ENCODE data around the gene SMARCE1. TPM values are rescaled to one million over a fixed set of nuclear protein-coding genes. Genes with fewer than 3 reads are reported as not detected.
"Not testable (repeated sequence)": the region's sequence is repeated elsewhere in the genome, so short reads cannot be mapped to it uniquely, and the experiment has no call there.

SMARCE1 gene
- total RNA-seq, 1 experiment from 2014 or later: 139 TPM

DNA sequence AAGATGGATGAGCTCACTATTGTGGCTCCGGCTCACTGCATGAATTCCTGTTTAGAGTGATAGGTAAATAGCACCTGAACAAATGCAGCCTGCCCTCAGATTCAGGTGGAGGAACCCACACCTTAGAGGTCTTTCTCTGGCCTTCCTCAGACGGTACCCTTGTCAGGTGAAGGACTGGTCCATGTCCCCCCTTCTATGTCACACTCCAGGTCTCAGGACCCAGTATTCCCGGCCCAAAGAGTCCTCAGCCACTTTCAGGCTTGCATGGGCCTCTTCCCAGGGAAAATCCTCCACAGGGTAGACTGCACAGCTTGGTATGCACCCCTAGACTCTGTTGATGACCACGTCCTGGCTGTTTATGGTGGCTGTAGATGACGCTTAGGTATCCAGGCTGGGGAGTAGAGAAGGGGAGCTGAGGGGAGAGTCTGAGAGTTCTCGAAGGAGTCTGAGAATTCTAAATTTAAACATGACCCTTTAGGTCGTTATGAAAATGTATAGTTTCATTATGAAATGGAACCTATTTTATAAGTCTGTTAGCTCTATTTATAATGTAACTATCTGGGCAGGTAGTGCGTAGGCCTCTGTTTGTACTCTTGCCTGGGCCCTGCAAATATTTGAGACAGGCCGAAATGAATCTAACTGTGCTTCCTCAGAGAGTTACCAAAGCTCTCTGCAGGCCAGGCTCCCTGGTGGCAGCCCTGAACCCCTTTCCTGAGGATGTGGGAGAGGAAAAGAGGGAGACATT is 49.9 kb downstream of the SMARCE1 start:
- no peak for DNase-seq
- H3K36me3 ChIP-seq: no peaks in the 10 kb centered on the region

GRCh38 chr17:40597156-40597555 is 50.5 kb downstream of the SMARCE1 start:
- no peaks in the 10 kb centered on the region; the same call in 1 of the 2 replicates for H3K4me1 ChIP-seq

More for the DNA sequence above, 49.9 kb downstream of the SMARCE1 start:
- H3K4me3 ChIP-seq: no peak overlapping the region
- no peaks in the 10 kb centered on the region for H3K27me3 ChIP-seq
- no peaks in the 10 kb centered on the region; the same call in 1 of the 2 replicates for H3K9me3 ChIP-seq (replicated peaks)
- no peaks in the 10 kb centered on the region; the same call in 1 of the 2 replicates for H3K4me1 ChIP-seq
- H3K27ac ChIP-seq: no peak overlapping the region

GRCh38 chr17:40596261-40596919 is 51.2 kb downstream of the SMARCE1 start:
- H3K27ac ChIP-seq: no peak overlapping the region
- no peaks in the 10 kb centered on the region; the same call in 1 of the 2 replicates for H3K4me1 ChIP-seq
- H3K36me3 ChIP-seq: no peaks in the 10 kb centered on the region
- H3K4me3 ChIP-seq: no peak overlapping the region
- H3K9me3 ChIP-seq (replicated peaks): no peaks in the 10 kb centered on the region; the same call in 1 of the 2 replicates
- DNase-seq: peak; percentile 83 to 93
- H3K27me3 ChIP-seq: no peaks in the 10 kb centered on the region

More at GRCh38 chr17:40597156-40597555, 50.5 kb downstream of the SMARCE1 start:
- H3K9me3 ChIP-seq (replicated peaks): no peaks in the 10 kb centered on the region; the same call in 1 of the 2 replicates
- no peak overlapping the region for H3K4me3 ChIP-seq
- DNase-seq: no peak
- no peaks in the 10 kb centered on the region for H3K36me3 ChIP-seq
- no peaks in the 10 kb centered on the region for H3K27me3 ChIP-seq
- no peak overlapping the region for H3K27ac ChIP-seq

GRCh38 chr17:40590742-40591141 is 56.9 kb downstream of the SMARCE1 start:
- no peak for DNase-seq
- H3K4me1 ChIP-seq: no peaks in the 10 kb centered on the region

DNA sequence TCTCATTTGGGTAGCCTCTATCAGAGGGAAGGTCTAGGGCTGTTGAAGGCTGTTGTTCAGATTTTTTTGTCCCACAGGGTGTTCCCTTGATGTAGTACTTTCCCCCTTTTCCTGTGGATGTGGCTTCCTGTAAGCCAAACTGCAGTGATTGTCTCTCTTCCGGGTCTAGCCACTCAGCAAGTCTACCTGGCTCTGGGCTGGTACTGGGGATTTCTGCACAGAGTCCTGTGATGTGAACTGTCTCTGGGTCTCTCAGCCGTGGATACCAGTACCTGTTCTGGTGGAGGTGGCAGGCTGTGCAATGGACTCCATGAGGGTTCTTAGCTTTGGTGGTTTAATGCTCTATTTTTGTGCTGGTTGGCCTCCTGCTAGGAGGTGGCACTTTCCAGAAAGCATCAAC is 59.1 kb downstream of the SMARCE1 start:
- no peaks in the 10 kb centered on the region for H3K27me3 ChIP-seq
- H3K4me3 ChIP-seq: no peak overlapping the region
- H3K27ac ChIP-seq: no peak overlapping the region
- no peaks in the 10 kb centered on the region for H3K4me1 ChIP-seq
- DNase-seq: no peak
- H3K36me3 ChIP-seq: no peaks in the 10 kb centered on the region
- no peaks in the 10 kb centered on the region; the same call in 1 of the 2 replicates for H3K9me3 ChIP-seq (replicated peaks)

More at GRCh38 chr17:40590742-40591141, 56.9 kb downstream of the SMARCE1 start:
- Histone ChIP-seq H3K27me3 (no peaks in the 10 kb centered on the region), H3K27ac (no peak overlapping the region), H3K36me3 (no peaks in the 10 kb centered on the region), H3K4me3 (no peak overlapping the region), H3K9me3 (replicated peaks) (no peaks in the 10 kb centered on the region)

DNA sequence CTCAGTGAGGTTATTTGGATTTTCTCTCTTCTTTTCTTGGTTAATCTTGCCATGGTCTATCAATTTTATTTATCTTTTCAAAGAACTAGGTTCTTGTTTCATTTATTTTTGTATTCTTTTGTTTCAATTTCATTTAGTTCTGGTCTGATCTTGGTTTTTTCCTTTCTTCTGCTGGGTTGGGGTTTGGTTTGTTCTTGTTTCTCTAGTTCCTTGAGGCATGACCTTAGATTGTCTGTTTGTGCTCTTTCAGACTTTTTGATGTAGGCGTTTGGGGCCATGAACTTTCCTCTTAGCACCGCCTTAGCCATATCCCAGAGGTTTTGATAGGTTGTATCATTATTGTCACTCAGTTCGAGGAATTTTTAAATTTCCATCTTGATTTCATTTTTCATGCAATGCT is 61.4 kb downstream of the SMARCE1 start:
- H3K4me3 ChIP-seq, H3K27me3 ChIP-seq: not testable (repeated sequence)

DNA sequence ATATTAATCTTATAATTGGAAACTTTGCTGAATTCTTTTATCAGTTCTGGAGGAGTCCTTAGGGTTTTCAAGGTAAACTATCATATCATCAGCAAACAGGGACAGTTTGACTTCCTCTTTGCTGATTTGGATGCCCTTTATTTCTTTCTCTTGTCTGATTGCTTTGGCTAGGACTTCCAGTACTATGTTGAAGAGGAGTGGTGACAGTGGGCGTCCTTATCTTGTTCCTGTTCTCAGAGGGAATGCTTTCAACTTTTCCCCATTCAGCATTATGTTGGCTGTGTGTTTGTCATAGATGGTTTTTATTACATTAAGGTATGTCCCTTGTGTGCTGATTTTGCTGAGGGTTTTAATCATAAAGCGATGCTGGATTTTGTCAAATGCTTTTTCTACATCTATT is 62.7 kb downstream of the SMARCE1 start:
- H3K4me1 ChIP-seq: peaks cover 12% of the 10 kb centered on the region
- H3K27ac ChIP-seq; H3K4me3 ChIP-seq; H3K27me3 ChIP-seq; H3K9me3 ChIP-seq (replicated peaks); H3K36me3 ChIP-seq; DNase-seq: not testable (repeated sequence)

More for the DNA sequence above, 61.4 kb downstream of the SMARCE1 start:
- H3K27ac ChIP-seq; H3K36me3 ChIP-seq; DNase-seq; H3K9me3 ChIP-seq (replicated peaks): not testable (repeated sequence)
- peaks cover 12% of the 10 kb centered on the region for H3K4me1 ChIP-seq

DNA sequence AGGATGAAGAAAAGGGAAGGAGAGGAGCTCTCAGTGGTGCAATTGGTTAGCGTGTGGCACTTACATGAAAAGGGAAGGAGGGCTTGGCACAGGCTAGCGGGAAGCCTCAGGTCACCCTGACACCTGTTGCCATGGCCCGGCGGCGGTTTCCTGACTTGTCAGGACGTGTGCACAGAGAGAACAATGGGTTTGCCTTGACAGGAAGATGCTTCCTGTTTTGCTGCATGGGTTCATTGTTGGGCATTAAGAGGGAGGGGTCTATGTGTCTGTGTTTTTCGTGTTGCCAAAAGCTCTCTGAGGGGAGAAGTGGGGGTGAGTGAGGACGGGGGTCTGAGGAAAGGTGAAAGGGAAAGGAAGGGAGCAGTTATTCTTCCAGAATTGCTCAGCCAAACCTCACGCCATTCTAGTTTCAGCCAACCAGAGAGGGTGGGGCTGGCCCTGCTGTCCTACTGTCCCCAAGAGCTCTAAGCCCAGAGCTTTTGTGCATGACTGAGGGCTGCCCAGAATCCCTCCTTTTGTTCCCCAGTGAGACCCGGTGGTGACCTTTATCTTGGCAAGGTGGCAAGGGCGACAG is 65.2 kb downstream of the SMARCE1 start:
- peak overlapping the region; percentile 41 for H3K27ac ChIP-seq
- DNase-seq: peak; percentile 61 to 74
- no peaks in the 10 kb centered on the region; the same call in 1 of the 2 replicates for H3K9me3 ChIP-seq (replicated peaks)
- no peaks in the 10 kb centered on the region for H3K36me3 ChIP-seq
- peaks cover 12% of the 10 kb centered on the region for H3K4me1 ChIP-seq
- no peaks in the 10 kb centered on the region for H3K27me3 ChIP-seq
- peak overlapping the region; percentile 19; the same call in 1 of the 2 replicates for H3K4me3 ChIP-seq

- Histone ChIP-seq H3K36me3 (no peaks in the 10 kb centered on the region), H3K27me3 (no peaks in the 10 kb centered on the region), H3K4me1 (peaks cover 12% of the 10 kb centered on the region), H3K27ac (no peak overlapping the region), H3K4me3 (no peak overlapping the region), H3K9me3 (replicated peaks) (no peaks in the 10 kb centered on the region; the same call in 1 of the 2 replicates)
- DNase-seq: no peak
These were observed 67.5 kb downstream of the SMARCE1 start for GRCh38 chr17:40580140-40580539.

DNA sequence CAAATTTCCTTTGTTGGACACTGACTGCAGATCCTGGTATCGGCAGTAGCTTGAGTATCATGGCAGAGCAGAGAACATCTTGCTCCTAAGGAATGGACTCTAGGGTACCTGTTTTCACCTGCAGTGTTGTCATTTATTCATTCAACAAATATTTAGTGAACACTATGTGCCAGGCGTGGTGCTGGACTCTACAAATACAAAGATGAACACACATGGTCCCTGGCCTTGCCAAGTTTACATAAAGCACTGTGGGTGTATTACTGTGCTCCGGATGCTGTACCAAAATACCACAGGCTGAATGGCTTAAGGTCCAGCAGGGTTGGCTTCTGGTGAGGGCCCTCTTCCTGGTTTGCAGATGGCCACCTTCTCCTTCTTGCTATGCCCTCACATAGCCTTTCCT is 68.1 kb downstream of the SMARCE1 start:
- Histone ChIP-seq H3K27ac (no peak overlapping the region), H3K36me3 (no peaks in the 10 kb centered on the region), H3K4me1 (peaks cover 12% of the 10 kb centered on the region), H3K4me3 (no peak overlapping the region), H3K9me3 (replicated peaks) (no peaks in the 10 kb centered on the region; the same call in 1 of the 2 replicates), H3K27me3 (no peaks in the 10 kb centered on the region)
- DNase-seq: no peak

DNA sequence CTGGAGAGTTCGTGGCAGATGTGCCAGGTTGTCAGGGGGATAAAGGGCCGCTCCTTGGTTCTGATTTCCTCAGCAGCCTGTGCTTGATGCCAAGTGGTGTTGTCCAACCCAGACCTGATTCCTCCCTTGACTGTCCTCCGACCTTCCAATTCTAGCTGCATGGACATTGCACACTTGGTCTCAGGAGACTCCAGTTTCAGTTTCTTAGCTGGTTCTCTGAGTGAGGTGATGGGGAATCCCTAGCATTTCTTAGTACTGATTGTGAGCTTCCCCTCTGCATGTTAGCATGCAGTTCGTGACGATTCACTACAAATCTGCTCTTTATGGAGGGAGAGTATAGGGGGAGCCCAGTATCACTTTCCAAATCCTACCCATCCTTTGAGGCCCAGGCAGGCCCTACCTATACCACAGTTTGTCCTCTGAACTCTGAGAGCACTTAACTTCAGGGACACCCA is 70.0 kb downstream of the SMARCE1 start:
- H3K9me3 ChIP-seq (replicated peaks): peaks cover 6% of the 10 kb centered on the region; the same call in 1 of the 2 replicates

DNA sequence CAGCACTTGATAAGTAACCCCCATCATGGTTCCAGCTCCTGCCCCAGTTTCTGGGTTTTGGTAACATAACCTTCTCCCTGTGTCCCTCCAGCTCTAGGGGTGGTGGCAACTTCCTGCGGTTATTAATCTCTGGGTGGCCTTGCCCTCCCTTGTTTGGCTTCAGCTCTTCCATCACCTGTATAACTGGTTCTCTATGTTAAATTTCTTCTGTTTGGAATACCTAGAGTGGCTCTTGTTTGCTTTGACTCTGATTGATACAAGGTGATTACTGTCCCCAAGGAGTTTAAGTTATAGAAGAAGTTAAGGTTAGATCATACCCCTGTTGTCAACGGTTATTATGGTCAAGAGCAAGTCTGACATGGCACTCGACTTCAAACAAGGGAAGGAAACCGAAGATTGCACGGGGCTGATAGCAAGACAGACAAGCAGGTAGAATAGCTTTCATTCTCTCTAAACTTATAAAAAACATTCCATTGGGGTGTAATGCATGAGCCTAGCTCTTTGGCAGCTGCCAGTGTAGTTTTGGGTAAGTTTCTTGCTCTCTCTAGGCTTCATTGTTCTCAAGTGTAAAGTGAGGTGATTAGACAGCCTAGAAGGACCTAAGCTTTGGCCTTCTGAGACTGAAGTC is 71.4 kb downstream of the SMARCE1 start:
- no peak for DNase-seq
- no peaks in the 10 kb centered on the region for H3K4me1 ChIP-seq
- H3K27ac ChIP-seq: no peak overlapping the region

More for the DNA sequence above, 70.0 kb downstream of the SMARCE1 start:
- H3K4me3 ChIP-seq: no peak overlapping the region
- no peaks in the 10 kb centered on the region for H3K36me3 ChIP-seq
- H3K27ac ChIP-seq: no peak overlapping the region
- H3K4me1 ChIP-seq: peaks cover 9% of the 10 kb centered on the region
- H3K27me3 ChIP-seq: no peaks in the 10 kb centered on the region
- no peak for DNase-seq

More for the DNA sequence above, 71.4 kb downstream of the SMARCE1 start:
- H3K36me3 ChIP-seq: no peaks in the 10 kb centered on the region
- peaks cover 6% of the 10 kb centered on the region; the same call in 1 of the 2 replicates for H3K9me3 ChIP-seq (replicated peaks)
- H3K4me3 ChIP-seq: no peak overlapping the region
- no peaks in the 10 kb centered on the region; the same call in 1 of the 2 replicates for H3K27me3 ChIP-seq

All from SJCRH30 (cell line).